Immature natural killer cell (primary cell): ENCODE data around the gene MYO5B. TPM values are rescaled to one million over a fixed set of nuclear protein-coding genes. Genes with fewer than 3 reads are reported as not detected.
"Not testable (repeated sequence)": the region's sequence is repeated elsewhere in the genome, so short reads cannot be mapped to it uniquely, and the experiment has no call there.

Source experiments
- DNase-seq, 3 donors: peaks; one replicate each; pipeline ENCODE4 v3.0.0; 2022; ENCODE audit warnings: mixed read lengths in 1 of 3
- H3K27ac Mint-ChIP-seq, 6 donors: one replicate each; pipeline ENCODE4 v1.8.0; 2020; ENCODE audit warnings: mixed read lengths in 6 of 6, mild to moderate bottlenecking in 5 of 6, inconsistent platforms in 4 of 6, moderate library complexity in 3 of 6
- H3K27me3 Mint-ChIP-seq, 3 donors: one replicate each; pipeline ENCODE4 v1.8.0; 2020 to 2021; ENCODE audit warnings: low read depth in 3 of 3, mild to moderate bottlenecking in 3 of 3, mixed read lengths in 3 of 3, moderate library complexity in 3 of 3, inconsistent platforms in 1 of 3
- H3K36me3 Mint-ChIP-seq, 3 donors: one replicate each; pipeline ENCODE4 v1.8.0; 2020; ENCODE audit warnings: mixed read lengths in 3 of 3, inconsistent platforms in 2 of 3, mild to moderate bottlenecking in 2 of 3
- H3K4me1 Mint-ChIP-seq, 2 donors: one replicate each; pipeline ENCODE4 v1.8.0; 2020; ENCODE audit warnings: inconsistent platforms in 2 of 2, mild to moderate bottlenecking in 2 of 2, mixed read lengths in 2 of 2, moderate library complexity in 1 of 2
- H3K4me3 Mint-ChIP-seq, 5 donors: one replicate each; pipeline ENCODE4 v1.8.0; 2020; ENCODE audit warnings: mild to moderate bottlenecking in 5 of 5, mixed read lengths in 5 of 5, inconsistent platforms in 3 of 5, moderate library complexity in 3 of 5
- H3K9me3 Mint-ChIP-seq, 6 donors: one replicate each; pipeline ENCODE4 v1.8.0; 2020; ENCODE audit warnings: mild to moderate bottlenecking in 6 of 6, mixed read lengths in 6 of 6, inconsistent platforms in 4 of 6, moderate library complexity in 3 of 6
- polyA plus RNA-seq, 3 donors: library from polyadenylated mRNA; unstranded; fragments of 300-500 nt; fragmentation: Illumina TruSeq; gene quantifications; one replicate each; pipeline ENCODE4 v1.2.3, GENCODE V29; 2021

Gene MYO5B
- under 1 TPM in 1 of 3 donors, not detected in 2; 0.04 TPM for polyA plus RNA-seq

DNA sequence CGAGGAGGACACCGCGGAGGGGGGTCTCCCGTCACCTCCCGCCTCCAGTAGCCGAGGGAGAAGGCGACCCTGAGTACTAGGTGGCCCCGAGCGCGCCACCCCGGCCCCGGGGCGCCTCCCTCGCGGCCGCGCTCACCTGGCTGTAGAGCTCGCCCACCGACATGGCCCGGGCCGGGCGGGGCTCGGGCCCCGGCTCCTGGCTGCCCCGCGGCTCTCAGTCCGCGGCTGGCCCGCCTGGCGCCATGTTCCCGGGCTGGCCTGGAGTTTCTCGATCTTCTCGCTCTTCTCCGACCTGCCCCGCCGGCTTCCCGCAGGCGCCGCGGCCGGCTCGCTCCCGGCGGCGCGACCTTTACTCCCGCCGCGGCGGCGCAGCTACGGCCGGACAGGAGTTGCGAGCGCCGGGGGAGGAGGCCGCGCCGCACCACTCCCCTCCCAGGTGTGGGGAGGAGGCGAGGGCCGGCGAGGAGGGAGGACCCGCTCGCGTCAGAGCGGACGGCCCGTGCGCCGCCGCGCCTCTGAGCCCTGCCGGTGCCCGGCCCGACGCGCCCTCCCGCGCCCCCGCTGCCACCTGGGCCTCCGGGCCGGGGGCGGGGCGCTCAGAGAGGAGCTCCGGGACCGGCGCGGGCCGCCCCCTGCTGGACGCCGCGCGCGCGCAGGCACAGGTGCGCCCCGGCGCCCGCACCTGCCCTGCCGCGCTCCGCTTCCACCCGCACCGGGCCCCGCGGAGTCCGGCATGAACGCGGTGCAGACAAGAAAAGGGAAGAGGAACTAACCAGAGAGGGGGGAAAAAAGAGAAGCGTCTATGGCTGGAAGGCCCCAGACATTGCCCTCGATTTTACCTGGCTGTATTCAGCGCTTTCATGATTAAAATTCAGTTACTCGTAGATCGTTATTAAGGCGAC lies at the start of gene MYO5B:
TSS of gene MYO5B (minus strand) at position 517 of the 902 bp plus-strand sequence. CDS start at position 163, 354 bp downstream.
- no peaks in the 10 kb centered on the region for H3K36me3 Mint-ChIP-seq
- H3K4me3 Mint-ChIP-seq = peak within 1 kb of the TSS; percentile 57 to 64 (median 60)
- peaks cover 6 to 27% (median 18%) of the 10 kb centered on the region in 3 donors for H3K27me3 Mint-ChIP-seq
- H3K4me1 Mint-ChIP-seq = peaks cover 6% of the 10 kb centered on the region in 2 donors
- peaks cover 0 to 4% (median 0%) of the 10 kb centered on the region in 6 donors for H3K9me3 Mint-ChIP-seq
- no peak within 1 kb of the TSS for H3K27ac Mint-ChIP-seq
- DNase-seq = no peak

- not testable (repeated sequence) for H3K27ac Mint-ChIP-seq, H3K4me1 Mint-ChIP-seq, DNase-seq, H3K4me3 Mint-ChIP-seq
- Mint-ChIP-seq H3K27me3 (peaks cover 2 to 18% (median 4%) of the 10 kb centered on the region in 3 donors), H3K36me3 (peaks cover 0 to 10% (median 3%) of the 10 kb centered on the region in 3 donors), H3K9me3 (peaks cover 5 to 33% (median 18%) of the 10 kb centered on the region in 6 donors)
These were observed 46.8 kb upstream of the MYO5B start for GRCh38 chr18:50241768-50242167.

GRCh38 chr18:50240080-50240563 lies 45.2 kb upstream of the MYO5B start:
- H3K27ac Mint-ChIP-seq = no peak overlapping the region

GRCh38 chr18:50232419-50232818 lies 37.5 kb upstream of the MYO5B start:
- H3K4me3 Mint-ChIP-seq = no peak overlapping the region
- no peaks in the 10 kb centered on the region for H3K36me3 Mint-ChIP-seq
- H3K4me1 Mint-ChIP-seq = no peaks in the 10 kb centered on the region

More at GRCh38 chr18:50240080-50240563, 45.2 kb upstream of the MYO5B start:
- H3K4me1 Mint-ChIP-seq = no peaks in the 10 kb centered on the region
- H3K36me3 Mint-ChIP-seq = peaks cover 0 to 10% (median 3%) of the 10 kb centered on the region in 3 donors
- peaks cover 2 to 15% (median 4%) of the 10 kb centered on the region in 3 donors for H3K27me3 Mint-ChIP-seq
- no peak for DNase-seq
- peaks cover 5 to 33% (median 18%) of the 10 kb centered on the region in 6 donors for H3K9me3 Mint-ChIP-seq
- H3K4me3 Mint-ChIP-seq = no peak overlapping the region

GRCh38 chr18:50231621-50232020 lies 36.7 kb upstream of the MYO5B start:
- Mint-ChIP-seq H3K4me3 (no peak overlapping the region), H3K27ac (no peak overlapping the region)

More at GRCh38 chr18:50232419-50232818, 37.5 kb upstream of the MYO5B start:
- peaks cover 0 to 19% (median 3%) of the 10 kb centered on the region in 3 donors for H3K27me3 Mint-ChIP-seq
- peaks cover 0 to 1% (median 0%) of the 10 kb centered on the region in 6 donors for H3K9me3 Mint-ChIP-seq
- no peak for DNase-seq
- no peak overlapping the region for H3K27ac Mint-ChIP-seq

GRCh38 chr18:50220249-50220648 lies 25.3 kb upstream of the MYO5B start:
- DNase-seq, H3K4me3 Mint-ChIP-seq, H3K36me3 Mint-ChIP-seq, H3K27ac Mint-ChIP-seq, H3K4me1 Mint-ChIP-seq: not testable (repeated sequence)
- Mint-ChIP-seq H3K9me3 (peaks cover 3 to 21% (median 16%) of the 10 kb centered on the region in 6 donors), H3K27me3 (peaks cover 5 to 11% (median 7%) of the 10 kb centered on the region in 3 donors)

More at GRCh38 chr18:50231621-50232020, 36.7 kb upstream of the MYO5B start:
- H3K27me3 Mint-ChIP-seq = peaks cover 1 to 16% (median 4%) of the 10 kb centered on the region in 3 donors
- H3K9me3 Mint-ChIP-seq = peaks cover 0 to 1% (median 0%) of the 10 kb centered on the region in 6 donors
- no peak for DNase-seq
- no peaks in the 10 kb centered on the region for H3K36me3 Mint-ChIP-seq
- no peaks in the 10 kb centered on the region for H3K4me1 Mint-ChIP-seq

- Mint-ChIP-seq H3K4me1 (no peaks in the 10 kb centered on the region), H3K27ac (no peak overlapping the region), H3K27me3 (peaks cover 4 to 8% (median 7%) of the 10 kb centered on the region in 3 donors)
These were observed 23.7 kb upstream of the MYO5B start for GRCh38 chr18:50218432-50219197.

DNA sequence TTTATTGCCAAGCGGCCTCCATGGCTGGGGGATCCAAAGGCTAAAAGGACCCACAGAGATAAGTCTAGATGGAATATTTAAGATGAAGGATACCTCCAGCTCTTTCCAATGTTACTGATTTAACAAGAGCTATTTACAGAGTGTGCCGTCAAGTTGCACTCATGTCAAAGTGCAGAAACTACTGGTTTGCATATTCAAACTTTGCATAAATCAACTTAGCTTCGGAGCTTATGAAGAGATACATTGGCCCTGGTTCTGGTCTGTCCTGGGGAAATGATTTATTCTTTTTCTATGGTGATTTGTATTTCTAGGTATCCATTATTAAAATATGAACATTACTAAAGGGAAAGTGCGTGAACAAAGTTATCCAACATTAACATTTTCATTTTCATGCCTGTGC lies 14.4 kb upstream of the MYO5B start:
- no peak for DNase-seq
- Mint-ChIP-seq H3K9me3 (no peaks in the 10 kb centered on the region), H3K27ac (no peak overlapping the region), H3K4me3 (no peak overlapping the region), H3K36me3 (no peaks in the 10 kb centered on the region), H3K4me1 (peaks cover 0 to 4% of the 10 kb centered on the region in 2 donors), H3K27me3 (peaks cover 6 to 22% (median 12%) of the 10 kb centered on the region in 3 donors)

More at GRCh38 chr18:50218432-50219197, 23.7 kb upstream of the MYO5B start:
- H3K4me3 Mint-ChIP-seq = no peak overlapping the region
- H3K9me3 Mint-ChIP-seq = peaks cover 0 to 21% (median 16%) of the 10 kb centered on the region in 6 donors
- H3K36me3 Mint-ChIP-seq = peaks cover 0 to 6% (median 0%) of the 10 kb centered on the region in 3 donors
- DNase-seq = peak; percentile 6 to 22 (median 7)

GRCh38 chr18:50207722-50208121 lies 12.8 kb upstream of the MYO5B start:
- Mint-ChIP-seq H3K36me3 (no peaks in the 10 kb centered on the region), H3K9me3 (no peaks in the 10 kb centered on the region), H3K27ac (no peak overlapping the region), H3K27me3 (peaks cover 12 to 29% (median 12%) of the 10 kb centered on the region in 3 donors), H3K4me1 (peaks cover 0 to 11% of the 10 kb centered on the region in 2 donors), H3K4me3 (no peak overlapping the region)
- no peak for DNase-seq

DNA sequence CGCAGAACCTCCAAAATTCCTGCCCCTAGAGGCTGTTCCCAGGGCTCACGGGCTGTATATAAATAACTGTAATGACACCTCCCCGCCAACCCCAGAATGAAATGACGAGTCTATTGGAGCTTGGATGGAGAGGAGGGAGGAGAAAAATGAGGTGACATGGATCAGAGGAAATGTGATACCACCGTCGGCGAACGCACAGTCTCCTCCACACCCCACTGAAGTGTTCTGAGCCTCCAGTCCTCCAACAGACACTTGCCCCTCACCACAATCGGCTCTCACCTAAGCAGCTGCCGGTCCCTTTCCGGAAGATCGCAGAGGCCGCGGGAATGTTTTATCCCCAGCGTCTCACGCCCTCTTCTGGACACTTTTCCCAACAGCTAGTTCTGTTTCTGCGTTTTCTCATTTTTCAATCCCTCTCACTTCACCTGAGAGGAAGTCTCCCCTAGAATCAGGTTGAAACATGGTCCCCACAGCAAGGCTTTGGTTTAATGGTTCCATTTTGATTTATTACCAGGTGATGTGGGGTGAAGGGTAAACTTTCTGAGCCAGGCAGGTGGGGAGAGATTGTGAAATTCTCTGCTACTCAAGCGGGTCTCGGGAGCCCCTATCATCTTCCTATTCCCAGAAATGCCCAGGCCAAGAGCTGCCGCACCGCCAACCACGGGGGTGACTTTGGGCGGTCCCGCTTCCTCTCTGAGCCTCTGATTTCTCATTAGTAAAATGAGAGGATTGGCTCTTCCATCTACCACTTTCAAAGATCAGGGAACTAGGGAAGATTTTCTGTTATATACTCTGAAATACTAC lies 9.1 kb upstream of the MYO5B start:
- Mint-ChIP-seq H3K27ac (no peak overlapping the region), H3K4me3 (no peak overlapping the region), H3K4me1 (peaks cover 0 to 11% of the 10 kb centered on the region in 2 donors), H3K36me3 (no peaks in the 10 kb centered on the region), H3K9me3 (no peaks in the 10 kb centered on the region), H3K27me3 (peaks cover 12 to 26% (median 13%) of the 10 kb centered on the region in 3 donors)
- DNase-seq = no peak

GRCh38 chr18:50201476-50202018 lies 6.6 kb upstream of the MYO5B start:
- DNase-seq = no peak
- no peaks in the 10 kb centered on the region for H3K36me3 Mint-ChIP-seq
- peaks cover 0 to 2% (median 0%) of the 10 kb centered on the region in 6 donors for H3K9me3 Mint-ChIP-seq
- H3K4me3 Mint-ChIP-seq = no peak overlapping the region
- H3K27ac Mint-ChIP-seq = no peak overlapping the region
- H3K4me1 Mint-ChIP-seq = peaks cover 0 to 11% of the 10 kb centered on the region in 2 donors
- H3K27me3 Mint-ChIP-seq = peaks cover 14 to 33% (median 16%) of the 10 kb centered on the region in 3 donors

DNA sequence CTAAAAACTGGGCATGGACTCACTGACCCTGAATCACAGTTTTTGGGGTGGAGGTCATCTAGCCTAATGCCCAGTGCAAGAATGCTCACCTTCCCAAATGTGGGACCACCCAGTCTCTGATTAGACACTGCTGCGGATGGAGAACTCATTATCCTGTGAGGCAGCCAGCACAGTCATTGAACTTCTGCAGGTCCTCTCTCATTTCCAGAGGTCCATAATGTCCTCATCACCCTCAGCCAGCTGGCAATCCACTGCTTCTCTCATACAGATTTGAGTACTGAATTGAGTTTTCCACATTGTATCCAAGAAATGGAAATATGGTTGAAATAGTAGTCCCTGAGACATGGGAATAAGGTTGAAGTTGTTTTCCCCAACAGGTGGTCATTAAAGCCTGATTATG lies 5.0 kb upstream of the MYO5B start:
- peaks cover 0 to 4% (median 0%) of the 10 kb centered on the region in 6 donors for H3K9me3 Mint-ChIP-seq
- no peaks in the 10 kb centered on the region for H3K36me3 Mint-ChIP-seq

More for the DNA sequence above, 5.0 kb upstream of the MYO5B start:
- H3K27ac Mint-ChIP-seq = no peak overlapping the region
- no peak overlapping the region for H3K4me3 Mint-ChIP-seq
- H3K4me1 Mint-ChIP-seq = peaks cover 5 to 17% of the 10 kb centered on the region in 2 donors
- no peak for DNase-seq
- peaks cover 14 to 36% (median 14%) of the 10 kb centered on the region in 3 donors for H3K27me3 Mint-ChIP-seq
